Heart left ventricle (tissue), 16 donors: ENCODE results near the gene FBXO21. TPM values are rescaled to one million over a fixed set of nuclear protein-coding genes. Genes with fewer than 3 reads are reported as not detected.

ENCODE experiments used
- ATAC-seq, 4 donors: fragments of 200-7000 bp; cut with Tn5 transposase; one replicate each; pipeline ENCODE4 v1.9.1; 2020 to 2022; ENCODE audit warnings: moderate library complexity in 4 of 4, mild to moderate bottlenecking in 3 of 4, moderate number of reproducible peaks in 1 of 4
- DNase-seq, 5 donors: peaks; one replicate each; pipeline ENCODE4 v3.0.0-alpha.2; 2020
- H3K27ac ChIP-seq, 12 donors: fragments of 200-600 bp; sonication (generic) in 4 of 12; one replicate each; pipeline versions ENCODE4 v1.5.0 to v1.8.0; 2016 to 2022; ENCODE audit warnings: mild to moderate bottlenecking in 2 of 12
- H3K27me3 ChIP-seq, 9 donors: fragments of 200-600 bp; sonication (generic) in 2 of 9; one replicate each; pipeline versions ENCODE4 v1.5.1 to v1.8.0; 2016 to 2022; ENCODE audit warnings: mild to moderate bottlenecking in 3 of 9
- H3K36me3 ChIP-seq, 9 donors: fragments of 200-600 bp; sonication (generic) in 2 of 9; one replicate each; pipeline versions ENCODE4 v1.5.0 to v1.8.0; 2018 to 2022; ENCODE audit warnings: mild to moderate bottlenecking in 2 of 9
- H3K4me1 ChIP-seq, 12 donors: fragments of 200-600 bp; sonication (generic) in 4 of 12; one replicate each; pipeline versions ENCODE4 v1.5.0 to v1.8.0; 2016 to 2022; ENCODE audit warnings: mild to moderate bottlenecking in 3 of 12
- H3K4me3 ChIP-seq, 12 donors: fragments of 200-600 bp; sonication (generic) in 4 of 12; one replicate each; pipeline versions ENCODE4 v1.5.0 to v1.8.0; 2017 to 2022; ENCODE audit warnings: mild to moderate bottlenecking in 9 of 12, moderate library complexity in 4 of 12
- H3K9me3 ChIP-seq, 12 donors: fragments of 200-600 bp; sonication (generic) in 4 of 12; one replicate each; pipeline versions ENCODE4 v1.5.0 to v1.8.0; 2016 to 2022; ENCODE audit warnings: mild to moderate bottlenecking in 1 of 12
- CTCF ChIP-seq, 12 donors: fragments of 200-600 bp; sonication (generic) in 4 of 12; IDR thresholded peaks; one replicate each; pipeline versions ENCODE4 v1.5.0 to v1.8.0; 2018 to 2022; ENCODE audit warnings: antibody characterized with exemption in 12 of 12, mild to moderate bottlenecking in 5 of 12
- POLR2A ChIP-seq, 2 donors: fragments of 450-650 bp; IDR thresholded peaks; one replicate each; pipeline ENCODE4 v1.6.1; 2017; ENCODE audit warnings: antibody characterized with exemption in 2 of 2, mild to moderate bottlenecking in 2 of 2, moderate library complexity in 2 of 2
- WGBS, 4 donors: extraction: QIAGEN DNeasy Blood & Tissue Kit in 2 of 4; methylation state at CpG; one replicate each; pipeline versions ENCODE4 v1.1.5 to v1.1.7; 2013 to 2018; 5-methylcytosine and 5-hydroxymethylcytosine counted together
- intact Hi-C, 10 donors: fragments of 100-400 bp; cut with DNase I; formaldehyde crosslinking; loops; one replicate each; pipeline versions ENCODE4 v1.11.1 to v1.14.2; 2022
- polyA plus RNA-seq, 2 donors: library from polyadenylated mRNA; stranded (reverse); fragments of 200-250 nt; gene quantifications; one replicate each; pipeline ENCODE4 v1.2.3, GENCODE V29; 2013
- total RNA-seq, 9 donors: library from RNA; depleted of rRNA in 2 of 9; stranded (reverse); fragments of >200 nt in 2 of 9; fragmentation: NEBNext Ultra II Directional in 3 of 9; extraction: Animal tissue kit (Norgen Biotek cat#: 25700) in 3 of 9; gene quantifications; one replicate each; pipeline versions ENCODE4 v1.1.0 to v1.2.4, GENCODE V29; 2016 to 2023
- donor health status: ischemic (EF 13 %, LVEDD 7.1; RV severe dilation, severe dysfunction).
- donor health status: healthy with polysubstance abuse.
- donor health status: DM: no; HTN: yes; CAD: no.
- donor health status: DM: no; HTN: no; CAD: no.
- donor health status: ischemic (EF 25% LVEDD 6.9; RV normal size, moderate dysfunction).
- donor health status: ischemic (EF 25% LVEDD 5.7; RV mildly dilated, moderate dysfunction).
- donor health status: healthy.
- donor health status: DM: yes; HTN: yes; CAD: no.
- donor health status: ischemic (EF 35%, LVEDD 5.7; RV mildly dilated, moderate dysfunction).
- donor health status: nonischemic (EF 11% LVEDD 7.7; RV severe dilation, severe dysfunction).
- donor health status: DM: yes; HTN: yes; CAD: no.
- donor health status: PGD.
- donor health status: ischemic (EF 29% LVEDD 5.4; RV normal size, mild dysfunction).
- donor health status: nonischemic (EF 23%, LVEDD 6.1; RV moderate dilation, normal function).

FBXO21 gene
- total and polyA plus RNA-seq, 11 donors, result 10.9 to 82.4 (median 44.1) TPM

DNA sequence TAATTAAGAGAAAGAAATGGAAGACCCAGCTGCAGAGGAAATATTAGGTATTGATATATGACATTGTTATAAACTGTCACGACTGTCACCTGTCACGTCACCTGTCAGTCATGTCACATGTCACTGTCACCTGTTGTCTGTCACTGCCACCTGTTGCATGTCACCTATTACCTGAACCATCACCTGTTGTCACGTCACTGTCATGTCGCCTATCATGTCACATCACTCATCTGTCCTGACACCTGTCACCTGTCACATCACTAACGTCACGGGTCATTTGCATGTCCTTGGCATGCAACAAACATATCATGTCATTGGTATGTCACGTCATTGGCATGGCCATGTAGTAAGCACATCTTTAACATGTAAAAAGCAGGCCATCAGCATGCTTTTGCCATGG, 64.5 kb downstream of the FBXO21 start:
- Histone ChIP-seq H3K27ac (no peak overlapping the region), H3K27me3 (no peaks in the 10 kb centered on the region), H3K36me3 (no peaks in the 10 kb centered on the region), H3K9me3 (no peaks in the 10 kb centered on the region), H3K4me3 (no peak overlapping the region), H3K4me1 (peaks cover 0 to 18% (median 6%) of the 10 kb centered on the region in 12 donors)
- DNase-seq (no peak), ATAC-seq (no peak)
- TF ChIP-seq POLR2A (IDR thresholded peaks at IDR 0.05) (no peak), CTCF (IDR thresholded peaks at IDR 0.05) (no peak)
- intact Hi-C loops, result loop anchor here in 2 of 10 donors (10.0 kb wide), 2 partner anchors 411 to 421 kb away; no protein-coding TSS in a partner anchor
- WGBS, 4 donors, result 89 to 94% (median 91%) methylated on average over 7 of the region's 7 CpGs

- H3K27me3 ChIP-seq, result no peaks in the 10 kb centered on the region
- no peaks in the 10 kb centered on the region for H3K9me3 ChIP-seq
- H3K4me3 ChIP-seq, result no peak overlapping the region
- DNase-seq (no peak), ATAC-seq (peak in 2 of 4 donors; percentile 7 to 38)
- H3K27ac ChIP-seq, result no peak overlapping the region
- TF ChIP-seq CTCF (IDR thresholded peaks at IDR 0.05), result no peak
- TF ChIP-seq POLR2A (IDR thresholded peaks at IDR 0.05), result no peak
- peaks cover 0 to 20% (median 6%) of the 10 kb centered on the region in 12 donors for H3K4me1 ChIP-seq
- intact Hi-C loops, result loop anchor here in 2 of 10 donors (10.0 kb wide), 2 partner anchors 410 to 420 kb away; no protein-coding TSS in a partner anchor
- H3K36me3 ChIP-seq, result no peaks in the 10 kb centered on the region
- 52 to 75% (median 67%) methylated on average over 6 of the region's 6 CpGs for WGBS, 4 donors
These were observed 65.0 kb downstream of the FBXO21 start for GRCh38 chr12:117125272-117125613.

GRCh38 chr12:117124421-117125271, 65.6 kb downstream of the FBXO21 start:
- WGBS, 4 donors, result 78 to 83% (median 82%) methylated on average over 5 to 8 of the region's 8 CpGs
- no peak overlapping the region for H3K27ac ChIP-seq
- ATAC-seq, result no peak
- no peaks in the 10 kb centered on the region for H3K36me3 ChIP-seq
- intact Hi-C loops, result loop anchor here in 2 of 10 donors (10.0 kb wide), 2 partner anchors 410 to 420 kb away; no protein-coding TSS in a partner anchor
- no peak for TF ChIP-seq CTCF (IDR thresholded peaks at IDR 0.05)
- no peak for TF ChIP-seq POLR2A (IDR thresholded peaks at IDR 0.05)
- DNase-seq, result no peak
- H3K4me3 ChIP-seq, result no peak overlapping the region
- no peaks in the 10 kb centered on the region for H3K9me3 ChIP-seq
- no peaks in the 10 kb centered on the region for H3K27me3 ChIP-seq
- peaks cover 0 to 21% (median 6%) of the 10 kb centered on the region in 12 donors for H3K4me1 ChIP-seq

DNA sequence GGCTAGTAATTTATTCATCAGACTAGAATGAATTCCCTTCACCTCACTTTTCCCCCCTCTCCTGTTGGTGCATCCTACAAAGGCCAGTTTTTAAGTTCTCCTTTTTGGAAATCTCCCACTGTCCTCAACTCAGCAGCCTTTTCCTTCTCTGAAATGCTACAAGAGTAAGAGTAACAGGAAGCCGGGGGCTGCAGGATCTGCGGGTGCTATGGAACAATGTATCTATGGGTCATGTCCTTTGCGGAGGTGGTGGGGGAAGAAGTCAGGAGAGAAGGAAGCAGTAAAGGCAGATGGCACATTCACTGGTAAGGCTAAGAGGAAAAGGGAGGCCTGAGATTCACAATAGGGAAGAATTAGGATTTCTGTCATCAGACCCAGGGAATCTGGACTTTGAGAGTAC, 68.8 kb downstream of the FBXO21 start:
- no peak for ATAC-seq
- WGBS, 4 donors, result 35 to 71% (median 54%) methylated on average over 3 of the region's 3 CpGs
- TF ChIP-seq CTCF (IDR thresholded peaks at IDR 0.05), result no peak
- TF ChIP-seq POLR2A (IDR thresholded peaks at IDR 0.05), result no peak
- H3K27ac ChIP-seq, result peak overlapping the region in 3 of 12 donors; percentile 2 to 61 (median 50)
- H3K27me3 ChIP-seq, result no peaks in the 10 kb centered on the region
- peaks cover 0 to 3% (median 0%) of the 10 kb centered on the region in 12 donors for H3K9me3 ChIP-seq
- intact Hi-C loops, result loop anchor here in 2 of 10 donors (10.0 kb wide), 2 partner anchors 407 to 417 kb away; no protein-coding TSS in a partner anchor
- no peaks in the 10 kb centered on the region for H3K36me3 ChIP-seq
- H3K4me3 ChIP-seq, result no peak overlapping the region
- no peak for DNase-seq
- peaks cover 12 to 40% (median 24%) of the 10 kb centered on the region in 12 donors for H3K4me1 ChIP-seq
